SJCRH30 (cell line): ENCODE data around the gene PC. TPM values are rescaled to one million over a fixed set of nuclear protein-coding genes. Genes with fewer than 3 reads are reported as not detected.
A peak's percentile ranks its signal among the peaks of the same experiment; 100 is the strongest.

Experiments
- DNase-seq, 2 experiments: peaks; one replicate each; pipeline ENCODE4 v3.0.0-alpha.2; 2015 to 2020
- H3K27ac ChIP-seq: fragments of 250-450 bp; sonication (Bioruptor Pico); 2 replicates; pipeline ENCODE4 v1.5.1; 2020; ENCODE audit warnings: mild to moderate bottlenecking, moderate library complexity
- H3K27me3 ChIP-seq: fragments of 250-450 bp; sonication (Bioruptor Pico); 2 replicates; pipeline ENCODE4 v1.5.1; 2020; ENCODE audit warnings: mild to moderate bottlenecking, moderate library complexity
- H3K36me3 ChIP-seq: fragments of 250-450 bp; sonication (Bioruptor Pico); 2 replicates; pipeline ENCODE4 v1.5.1; 2020; ENCODE audit warnings: mild to moderate bottlenecking, moderate library complexity
- H3K4me1 ChIP-seq: fragments of 250-450 bp; sonication (Bioruptor Pico); 2 replicates; pipeline ENCODE4 v1.5.1; 2020; ENCODE audit warnings: mild to moderate bottlenecking, moderate library complexity
- H3K4me3 ChIP-seq: fragments of 250-450 bp; sonication (Bioruptor Pico); 2 replicates; pipeline ENCODE4 v1.5.1; 2020; ENCODE audit warnings: mild to moderate bottlenecking, moderate library complexity
- H3K9me3 ChIP-seq: fragments of 250-450 bp; sonication (Bioruptor Pico); replicated peaks from 2 replicates; pipeline ENCODE4 v1.5.1; 2020; ENCODE audit warnings: mild to moderate bottlenecking, moderate library complexity
- total RNA-seq: library from RNA; depleted of rRNA; stranded (reverse); fragments of >200 nt; shearing (Covaris generic); gene quantifications from 2 replicates; pipeline ENCODE4 v1.2.3, GENCODE V29; 2014

The PC gene
- total RNA-seq, 1 experiment from 2014 or later = 22.9 TPM

- H3K4me1 ChIP-seq = peaks cover 38% of the 10 kb centered on the region
- DNase-seq = no peak
- peak overlapping the region; percentile 68 for H3K27ac ChIP-seq
Measured at GRCh38 chr11:66953081-66953833, 4.9 kb downstream of the PC start.

GRCh38 chr11:66951927-66952337 lies 6.3 kb downstream of the PC start:
- Histone ChIP-seq H3K36me3 (no peaks in the 10 kb centered on the region), H3K4me3 (no peak overlapping the region), H3K27me3 (no peaks in the 10 kb centered on the region), H3K4me1 (peaks cover 36% of the 10 kb centered on the region), H3K9me3 (no peaks in the 10 kb centered on the region), H3K27ac (peak overlapping the region; percentile 68)
- DNase-seq = peak; percentile 89 to 93

More at GRCh38 chr11:66953081-66953833, 4.9 kb downstream of the PC start:
- Histone ChIP-seq H3K36me3 (no peaks in the 10 kb centered on the region), H3K4me3 (no peak overlapping the region), H3K27me3 (no peaks in the 10 kb centered on the region), H3K9me3 (no peaks in the 10 kb centered on the region)

- Histone ChIP-seq H3K9me3 (no peaks in the 10 kb centered on the region), H3K27ac (no peak overlapping the region)
- DNase-seq = no peak
Measured at GRCh38 chr11:66951135-66951534, 7.0 kb downstream of the PC start.

GRCh38 chr11:66950112-66950535 lies 8.1 kb downstream of the PC start:
- H3K4me1 ChIP-seq = peaks cover 36% of the 10 kb centered on the region
- no peak overlapping the region for H3K4me3 ChIP-seq
- no peaks in the 10 kb centered on the region for H3K9me3 ChIP-seq
- no peaks in the 10 kb centered on the region for H3K36me3 ChIP-seq
- no peaks in the 10 kb centered on the region for H3K27me3 ChIP-seq
- peak; percentile 78 to 82 for DNase-seq
- H3K27ac ChIP-seq = peak overlapping the region; percentile 33

More at GRCh38 chr11:66951135-66951534, 7.0 kb downstream of the PC start:
- H3K4me1 ChIP-seq = peaks cover 36% of the 10 kb centered on the region
- H3K4me3 ChIP-seq = no peak overlapping the region
- no peaks in the 10 kb centered on the region for H3K36me3 ChIP-seq
- no peaks in the 10 kb centered on the region for H3K27me3 ChIP-seq

GRCh38 chr11:66938582-66939135 lies 19.5 kb downstream of the PC start:
- H3K27me3 ChIP-seq = no peaks in the 10 kb centered on the region
- no peaks in the 10 kb centered on the region for H3K4me1 ChIP-seq
- no peak for DNase-seq
- no peaks in the 10 kb centered on the region for H3K36me3 ChIP-seq
- H3K9me3 ChIP-seq = no peaks in the 10 kb centered on the region
- no peak overlapping the region for H3K4me3 ChIP-seq
- no peak overlapping the region for H3K27ac ChIP-seq

- H3K9me3 ChIP-seq = no peaks in the 10 kb centered on the region
- H3K27ac ChIP-seq = no peak overlapping the region
- H3K4me1 ChIP-seq = no peaks in the 10 kb centered on the region
- no peaks in the 10 kb centered on the region for H3K36me3 ChIP-seq
- H3K27me3 ChIP-seq = no peaks in the 10 kb centered on the region
- H3K4me3 ChIP-seq = no peak overlapping the region
- DNase-seq = no peak
Measured at GRCh38 chr11:66937193-66937733, 20.9 kb downstream of the PC start.

- no peak for DNase-seq
- Histone ChIP-seq H3K4me1 (no peaks in the 10 kb centered on the region), H3K36me3 (no peaks in the 10 kb centered on the region), H3K27me3 (no peaks in the 10 kb centered on the region), H3K4me3 (no peak overlapping the region), H3K9me3 (no peaks in the 10 kb centered on the region), H3K27ac (no peak overlapping the region)
Measured at GRCh38 chr11:66936311-66936711, 21.9 kb downstream of the PC start.

GRCh38 chr11:66934950-66935779 lies 23.0 kb downstream of the PC start:
- no peak overlapping the region for H3K27ac ChIP-seq
- no peaks in the 10 kb centered on the region for H3K9me3 ChIP-seq
- no peaks in the 10 kb centered on the region for H3K4me1 ChIP-seq
- DNase-seq = no peak
- H3K4me3 ChIP-seq = no peak overlapping the region
- no peaks in the 10 kb centered on the region for H3K27me3 ChIP-seq
- no peaks in the 10 kb centered on the region for H3K36me3 ChIP-seq

GRCh38 chr11:66933531-66933930 lies 24.7 kb downstream of the PC start:
- H3K36me3 ChIP-seq = no peaks in the 10 kb centered on the region

GRCh38 chr11:66932543-66932942 lies 25.6 kb downstream of the PC start:
- no peaks in the 10 kb centered on the region for H3K4me1 ChIP-seq
- H3K27me3 ChIP-seq = no peaks in the 10 kb centered on the region
- H3K9me3 ChIP-seq = no peaks in the 10 kb centered on the region
- no peak overlapping the region for H3K4me3 ChIP-seq
- no peaks in the 10 kb centered on the region for H3K36me3 ChIP-seq
- H3K27ac ChIP-seq = no peak overlapping the region
- DNase-seq = no peak

More at GRCh38 chr11:66933531-66933930, 24.7 kb downstream of the PC start:
- H3K9me3 ChIP-seq = no peaks in the 10 kb centered on the region
- no peak for DNase-seq
- no peaks in the 10 kb centered on the region for H3K27me3 ChIP-seq
- no peak overlapping the region for H3K4me3 ChIP-seq
- H3K27ac ChIP-seq = no peak overlapping the region
- H3K4me1 ChIP-seq = no peaks in the 10 kb centered on the region

- no peaks in the 10 kb centered on the region for H3K9me3 ChIP-seq
- no peak overlapping the region for H3K4me3 ChIP-seq
- H3K27ac ChIP-seq = no peak overlapping the region
- no peaks in the 10 kb centered on the region for H3K36me3 ChIP-seq
- DNase-seq = no peak
- H3K4me1 ChIP-seq = no peaks in the 10 kb centered on the region
- no peaks in the 10 kb centered on the region for H3K27me3 ChIP-seq
Measured at GRCh38 chr11:66929753-66930152, 28.4 kb downstream of the PC start.

- no peaks in the 10 kb centered on the region for H3K36me3 ChIP-seq
- no peak for DNase-seq
- no peaks in the 10 kb centered on the region for H3K27me3 ChIP-seq
- no peak overlapping the region for H3K4me3 ChIP-seq
- H3K4me1 ChIP-seq = no peaks in the 10 kb centered on the region
- no peaks in the 10 kb centered on the region for H3K9me3 ChIP-seq
- no peak overlapping the region for H3K27ac ChIP-seq
Measured at GRCh38 chr11:66924272-66924671, 33.9 kb downstream of the PC start.

- H3K9me3 ChIP-seq = no peaks in the 10 kb centered on the region
- H3K4me1 ChIP-seq = no peaks in the 10 kb centered on the region
- H3K27ac ChIP-seq = no peak overlapping the region
- no peak overlapping the region for H3K4me3 ChIP-seq
- no peaks in the 10 kb centered on the region for H3K27me3 ChIP-seq
- DNase-seq = no peak
- no peaks in the 10 kb centered on the region for H3K36me3 ChIP-seq
Measured at GRCh38 chr11:66922551-66922950, 35.6 kb downstream of the PC start.

- no peak for DNase-seq
- no peaks in the 10 kb centered on the region for H3K9me3 ChIP-seq
- H3K36me3 ChIP-seq = no peaks in the 10 kb centered on the region
- H3K27ac ChIP-seq = no peak overlapping the region
- no peak overlapping the region for H3K4me3 ChIP-seq
- H3K27me3 ChIP-seq = no peaks in the 10 kb centered on the region
- no peaks in the 10 kb centered on the region for H3K4me1 ChIP-seq
Measured at GRCh38 chr11:66920978-66921784, 37.0 kb downstream of the PC start.
